ENCODE measurements around the gene PRKCA.
"Not testable (repeated sequence)": the region's sequence is repeated elsewhere in the genome, so short reads cannot be mapped to it uniquely, and the experiment has no call there.

The PRKCA gene

DNA sequence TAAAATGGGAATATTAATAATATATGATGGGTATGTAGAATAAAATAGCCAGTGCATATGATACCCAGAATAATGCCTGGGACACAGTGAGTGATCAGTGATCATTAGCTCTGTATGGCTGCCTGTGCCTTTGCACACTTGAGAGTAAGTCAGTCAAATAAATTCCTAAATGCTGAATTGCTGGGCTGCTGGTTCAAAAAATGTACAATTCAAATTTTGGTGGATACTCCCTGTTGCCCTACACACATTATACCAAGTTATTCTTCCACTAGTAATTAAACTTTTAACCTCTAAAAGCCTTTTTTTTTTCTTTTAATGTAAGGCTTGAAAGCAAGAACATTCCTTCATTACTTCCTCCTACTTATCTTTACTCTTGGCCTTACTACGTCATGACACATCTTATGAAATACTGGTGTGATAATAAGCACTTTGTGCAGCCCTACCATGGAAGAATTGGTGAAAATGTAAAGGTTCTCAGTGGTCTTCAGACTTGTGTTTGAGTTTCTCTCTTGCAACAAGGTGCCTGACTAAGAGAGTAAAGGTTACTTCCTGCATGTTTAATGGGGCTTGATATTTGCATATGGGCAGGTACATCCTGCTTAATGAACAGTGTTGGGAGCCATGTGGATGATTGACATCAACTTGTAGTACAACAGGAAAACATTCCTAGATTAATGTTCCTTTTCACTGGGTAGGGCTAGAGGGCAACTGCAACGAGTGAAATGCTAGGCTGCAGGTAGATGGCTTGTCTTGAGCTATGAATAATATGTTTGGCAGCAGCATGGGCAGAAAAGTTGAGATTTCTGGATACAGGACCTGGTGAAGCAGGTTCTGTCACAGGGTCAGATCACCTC is 84.3 kb downstream of the PRKCA start:
- DNase-seq (ENCODE audit: low spot score), result no peak

DNA sequence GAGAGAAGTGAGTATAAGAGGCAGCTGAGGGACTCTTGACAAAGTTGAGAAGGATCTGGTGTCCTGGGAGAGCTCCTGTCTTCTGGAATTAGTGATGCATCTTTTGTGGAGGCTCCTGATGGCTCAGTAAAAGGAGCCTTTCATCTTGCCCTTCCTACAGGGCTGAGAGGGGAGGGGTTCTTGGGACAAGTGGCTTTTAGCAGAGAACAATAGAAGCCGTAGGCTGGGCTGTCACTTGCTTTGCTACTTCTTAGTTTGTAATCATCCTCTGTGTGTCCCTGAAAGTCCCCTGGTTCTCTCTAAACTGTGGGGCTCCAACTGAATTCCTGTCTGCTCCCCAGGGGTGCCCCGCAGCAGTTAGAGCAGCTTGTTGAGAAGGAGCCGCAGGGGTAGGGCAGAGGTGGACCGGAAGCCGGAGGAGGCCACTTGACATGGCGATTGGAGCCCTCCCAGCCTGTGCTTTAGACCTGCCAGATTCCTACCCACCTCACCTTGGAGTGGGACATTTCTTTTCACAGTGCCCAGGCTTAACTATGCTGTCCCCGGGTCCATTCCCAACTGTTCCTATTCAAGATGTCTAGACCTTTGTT is 85.1 kb downstream of the PRKCA start:
- no peak for DNase-seq (ENCODE audit: low spot score)

DNA sequence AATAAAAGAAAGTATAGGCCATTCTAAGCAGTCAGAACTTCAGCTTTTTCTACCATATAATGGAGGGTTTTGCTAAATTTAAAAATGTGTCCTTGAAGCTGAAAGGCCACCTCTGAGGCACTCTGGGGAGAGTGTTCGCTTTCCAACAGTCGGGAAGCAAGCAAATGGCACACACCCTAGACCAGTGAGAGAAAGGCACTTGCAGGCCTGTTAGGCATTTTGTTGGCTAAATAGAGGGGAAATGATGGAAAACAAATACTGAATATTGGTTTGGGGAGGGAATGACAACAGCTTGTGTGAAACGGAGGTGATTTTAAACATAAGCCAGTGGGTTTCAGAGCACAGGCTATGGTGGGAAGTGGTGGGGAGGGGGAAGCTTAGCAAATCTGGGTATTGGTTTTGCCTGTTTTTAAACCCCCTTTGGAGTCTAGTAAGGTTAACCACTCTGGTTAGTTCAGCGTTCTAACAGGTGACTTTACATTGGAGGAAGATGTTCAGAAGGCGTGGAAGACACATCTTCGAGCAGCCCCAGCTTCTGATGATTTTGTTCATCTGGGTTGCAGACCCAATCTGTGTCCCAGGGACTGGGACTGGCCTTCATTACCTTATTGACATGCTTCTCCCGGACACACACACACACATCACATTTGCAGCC is 90.5 kb downstream of the PRKCA start:
- DNase-seq (ENCODE audit: low spot score), result no peak

DNA sequence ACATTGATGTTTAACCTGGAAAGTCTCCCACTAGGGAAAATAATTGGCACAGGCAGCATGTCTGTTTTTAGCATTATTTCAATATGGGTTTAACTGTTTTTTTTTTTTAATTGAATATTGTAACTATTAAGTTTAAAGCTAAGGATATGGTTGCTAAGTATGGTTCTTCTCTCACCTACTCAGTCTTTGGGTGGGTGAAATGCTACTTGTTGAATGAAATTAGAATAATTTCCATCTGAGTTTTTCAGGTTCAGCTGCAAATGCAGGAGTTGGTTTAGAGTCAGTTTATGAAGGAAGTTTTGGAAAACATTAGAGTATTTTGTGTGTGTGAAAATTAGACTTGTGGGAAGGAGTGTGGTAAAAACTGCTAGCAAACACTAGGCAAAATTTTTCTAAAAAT is 93.5 kb downstream of the PRKCA start:
- no peak for DNase-seq (ENCODE audit: low spot score)

DNA sequence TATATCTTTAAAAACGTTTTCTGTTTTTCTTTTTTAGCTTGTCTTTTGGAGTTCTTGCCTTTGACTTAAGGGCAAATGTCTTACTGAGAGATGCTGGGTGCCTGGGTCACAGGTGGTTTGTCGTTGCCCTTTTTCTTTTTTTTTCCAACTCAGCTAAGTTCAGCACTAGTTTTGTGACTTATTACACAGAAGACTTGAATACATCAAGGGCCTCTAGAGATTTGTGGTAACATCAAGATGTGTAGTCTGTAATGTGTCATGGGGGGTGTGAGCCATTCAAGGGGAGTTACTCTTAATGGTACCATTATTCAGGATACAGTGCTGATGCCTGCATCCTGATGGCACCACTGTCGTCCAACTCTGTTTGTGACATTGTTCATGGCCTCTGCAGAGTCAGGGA is 95.1 kb downstream of the PRKCA start:
- peak; percentile 27 for DNase-seq (ENCODE audit: low spot score)

DNA sequence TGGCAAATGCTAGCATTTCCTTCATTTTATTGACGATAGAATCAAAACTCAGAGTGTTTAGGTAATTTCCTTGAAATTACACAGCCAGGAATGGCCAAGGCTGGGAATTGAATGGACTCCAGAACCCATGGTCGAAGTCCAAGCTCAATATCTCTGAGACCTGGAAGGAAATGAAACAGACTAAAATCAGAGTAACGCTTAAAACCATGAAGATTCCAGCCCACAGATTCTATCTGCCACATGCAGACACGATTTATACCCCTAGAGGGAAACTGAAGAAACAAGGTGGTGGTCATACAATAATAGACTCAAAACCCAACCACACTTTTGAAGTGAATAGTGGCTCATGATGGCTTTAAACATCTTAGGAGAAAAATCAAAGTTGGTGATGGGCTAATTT is 95.6 kb downstream of the PRKCA start:
- DNase-seq (ENCODE audit: low spot score), result no peak

DNA sequence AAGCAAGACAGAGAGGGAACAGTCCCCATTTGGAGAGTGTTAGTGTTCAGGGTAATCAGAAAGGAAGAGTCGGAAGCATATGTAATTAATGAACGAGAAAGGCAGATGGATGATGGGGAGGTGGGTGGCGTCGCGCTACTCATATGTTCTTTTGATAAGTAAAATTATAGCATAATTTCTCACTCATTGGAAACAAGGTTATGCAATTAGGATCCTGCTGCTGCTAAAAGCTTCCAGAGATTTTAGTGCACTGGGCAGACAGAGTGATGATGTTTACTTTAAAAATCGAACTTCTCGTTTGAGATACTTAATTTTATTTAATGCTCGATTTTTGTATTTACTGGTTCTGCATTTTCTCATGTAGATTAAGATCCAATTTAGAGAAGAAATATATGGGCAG is 96.2 kb downstream of the PRKCA start:
- DNase-seq (ENCODE audit: low spot score), result no peak

DNA sequence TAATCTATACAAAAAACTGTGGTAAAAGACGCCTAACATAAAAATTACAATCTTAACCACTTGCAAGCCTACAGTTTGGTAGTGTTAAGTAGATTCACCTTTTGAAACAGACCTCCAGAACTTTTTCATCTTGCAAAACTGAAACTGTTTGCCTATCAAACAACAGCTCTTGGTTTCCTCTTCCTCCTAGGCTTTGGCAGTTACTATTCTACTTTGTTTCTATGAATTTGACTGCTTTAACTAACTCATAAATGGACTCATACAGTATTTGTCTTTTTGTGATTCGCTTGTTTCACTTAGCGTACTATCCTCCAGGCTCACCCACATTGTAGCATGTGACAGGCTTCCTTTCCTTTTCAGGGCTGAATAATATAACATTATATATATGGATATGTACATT is 97.0 kb downstream of the PRKCA start:
- peak; percentile 53 for DNase-seq (ENCODE audit: low spot score)

DNA sequence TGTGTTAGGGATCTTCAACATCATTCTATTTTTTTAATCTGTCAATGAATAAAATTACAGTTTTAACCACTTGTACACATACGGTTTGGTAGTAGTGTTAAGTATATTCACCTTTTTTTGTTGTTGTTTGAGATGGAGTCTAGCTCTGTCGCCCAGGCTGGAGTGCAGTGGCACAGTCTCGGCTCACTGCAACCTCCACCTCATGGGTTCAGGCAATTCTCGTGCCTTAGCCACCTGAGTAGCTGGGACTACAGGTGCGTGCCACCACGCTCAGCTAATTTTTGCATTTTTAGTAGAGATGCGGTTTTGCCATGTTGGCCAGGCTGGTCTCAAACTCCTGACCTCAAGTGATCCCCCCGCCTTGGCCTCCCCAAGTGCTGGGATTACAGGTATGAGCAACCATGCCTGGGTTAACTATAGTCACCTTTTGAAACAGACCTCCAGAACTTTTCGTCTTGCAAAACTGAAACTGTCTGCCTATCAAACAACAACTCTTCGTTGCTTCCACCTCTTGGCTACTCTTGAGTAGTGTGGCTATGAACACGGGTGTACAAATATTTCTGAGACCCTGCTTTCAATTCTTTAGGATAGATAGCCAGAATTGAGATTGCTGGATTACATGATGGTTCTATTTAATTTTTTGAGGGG is 97.8 kb downstream of the PRKCA start:
- not testable (repeated sequence) for DNase-seq (ENCODE audit: low spot score)

DNA sequence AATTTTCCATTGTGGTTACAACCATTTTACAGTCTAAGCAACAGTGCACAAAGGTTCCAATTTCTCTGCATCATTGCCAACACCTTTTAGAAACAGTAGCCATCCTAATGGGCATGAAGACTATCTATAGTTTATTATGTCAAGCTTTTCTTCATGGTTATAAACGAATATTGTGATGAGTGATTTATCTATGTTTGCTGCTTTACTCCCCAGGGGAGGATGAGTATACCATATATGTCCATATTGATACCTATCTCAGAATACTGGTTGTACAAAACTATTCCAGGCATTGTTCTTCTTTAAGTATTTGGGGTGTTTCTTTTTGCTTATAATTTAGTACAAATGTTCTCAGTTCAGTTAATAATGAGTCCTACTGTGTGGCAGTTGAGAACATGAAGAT is 98.3 kb downstream of the PRKCA start:
- no peak for DNase-seq (ENCODE audit: low spot score)

DNA sequence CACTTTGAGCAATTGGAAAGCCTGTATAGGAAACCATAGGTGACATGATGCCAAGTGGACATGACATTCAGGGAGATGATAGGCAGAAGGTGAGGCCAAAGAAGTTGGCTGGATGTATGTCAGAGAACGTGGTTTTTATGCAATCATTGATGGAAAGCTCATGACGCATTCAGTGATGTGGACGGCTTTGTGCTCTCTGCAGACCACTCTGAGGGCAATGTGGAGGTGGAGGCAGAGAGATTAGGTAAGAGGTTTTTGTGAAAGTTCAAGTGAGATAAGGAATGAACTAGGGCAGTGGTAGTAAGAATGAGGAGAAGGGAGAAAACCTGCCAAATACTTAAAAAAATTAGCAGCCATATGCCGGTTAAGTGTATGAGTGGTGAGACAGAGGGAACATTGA is 99.0 kb downstream of the PRKCA start:
- no peak for DNase-seq (ENCODE audit: low spot score)

DNA sequence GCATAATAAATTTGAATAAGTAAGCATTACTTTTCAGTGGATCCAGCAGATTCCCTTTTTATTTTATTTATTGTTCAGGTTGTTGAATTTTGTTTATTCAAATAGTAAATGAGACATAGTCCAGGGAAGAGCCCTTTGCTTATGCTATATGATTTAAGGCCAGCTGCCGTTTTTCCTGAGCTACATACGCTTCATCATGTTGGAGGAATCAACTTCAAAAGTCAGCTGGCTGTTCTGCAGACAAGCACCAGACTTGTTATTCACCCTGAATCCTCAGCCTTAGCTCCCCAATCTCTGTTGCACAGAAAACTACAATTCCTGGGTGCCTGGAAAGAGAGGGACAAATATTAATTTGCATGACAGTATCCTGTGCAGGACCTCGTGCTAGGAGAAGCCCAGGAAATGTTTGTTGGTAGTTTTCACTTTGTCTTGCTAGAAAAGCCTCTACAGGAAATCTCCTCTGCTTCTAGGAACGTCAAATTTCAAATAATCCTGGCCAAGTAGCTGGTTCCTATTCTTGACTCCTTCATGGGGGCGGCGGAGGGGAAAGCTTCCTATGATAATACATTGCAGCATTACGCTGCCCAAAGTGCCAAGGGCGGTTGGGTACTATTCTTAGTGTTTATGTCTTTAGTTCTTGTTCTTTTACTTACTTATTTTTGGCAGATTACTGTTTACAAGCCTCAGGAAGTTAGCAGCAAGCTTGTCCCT is 101.6 kb downstream of the PRKCA start:
- peak; percentile 14 for DNase-seq (ENCODE audit: low spot score)

DNA sequence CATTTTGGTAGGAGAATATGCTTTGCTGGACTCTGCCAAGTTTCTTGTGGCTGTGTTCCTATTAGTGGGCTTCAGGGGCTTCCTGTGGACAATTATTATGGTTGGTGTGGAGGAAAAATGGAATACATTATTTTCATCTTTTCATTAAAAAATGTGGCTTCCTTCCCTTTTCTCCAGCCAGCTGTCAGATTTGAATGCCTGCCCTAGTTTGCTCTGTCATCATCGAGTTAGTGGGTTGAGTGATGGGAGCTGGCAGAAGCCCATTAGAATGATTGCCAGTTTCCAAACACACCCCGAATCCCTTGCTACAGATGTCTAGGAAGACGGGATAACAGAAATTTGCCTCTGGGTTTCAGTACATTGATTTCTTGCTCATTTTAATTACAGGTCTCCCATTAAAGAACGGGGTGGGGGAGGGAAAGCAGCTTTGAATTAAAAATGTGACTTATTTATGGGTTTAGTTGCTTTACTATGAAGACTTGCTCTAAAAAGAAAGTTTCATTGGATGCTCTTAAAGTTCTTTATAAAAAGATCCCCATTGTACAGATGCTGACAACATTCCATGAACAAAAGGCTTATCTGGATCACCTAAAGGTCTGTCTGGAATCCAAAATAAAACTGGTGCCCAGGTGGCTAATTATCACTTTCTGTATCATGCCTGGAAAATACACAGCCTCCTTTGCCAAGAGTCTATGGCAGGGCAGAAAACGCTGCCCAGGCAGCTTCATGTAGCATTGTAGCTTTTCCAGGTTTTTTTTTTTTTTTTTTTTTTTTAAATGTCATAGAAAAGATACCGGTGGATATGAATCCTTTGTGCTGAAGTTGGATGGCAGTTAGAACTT is 103.6 kb downstream of the PRKCA start:
- DNase-seq (ENCODE audit: low spot score), result no peak

DNA sequence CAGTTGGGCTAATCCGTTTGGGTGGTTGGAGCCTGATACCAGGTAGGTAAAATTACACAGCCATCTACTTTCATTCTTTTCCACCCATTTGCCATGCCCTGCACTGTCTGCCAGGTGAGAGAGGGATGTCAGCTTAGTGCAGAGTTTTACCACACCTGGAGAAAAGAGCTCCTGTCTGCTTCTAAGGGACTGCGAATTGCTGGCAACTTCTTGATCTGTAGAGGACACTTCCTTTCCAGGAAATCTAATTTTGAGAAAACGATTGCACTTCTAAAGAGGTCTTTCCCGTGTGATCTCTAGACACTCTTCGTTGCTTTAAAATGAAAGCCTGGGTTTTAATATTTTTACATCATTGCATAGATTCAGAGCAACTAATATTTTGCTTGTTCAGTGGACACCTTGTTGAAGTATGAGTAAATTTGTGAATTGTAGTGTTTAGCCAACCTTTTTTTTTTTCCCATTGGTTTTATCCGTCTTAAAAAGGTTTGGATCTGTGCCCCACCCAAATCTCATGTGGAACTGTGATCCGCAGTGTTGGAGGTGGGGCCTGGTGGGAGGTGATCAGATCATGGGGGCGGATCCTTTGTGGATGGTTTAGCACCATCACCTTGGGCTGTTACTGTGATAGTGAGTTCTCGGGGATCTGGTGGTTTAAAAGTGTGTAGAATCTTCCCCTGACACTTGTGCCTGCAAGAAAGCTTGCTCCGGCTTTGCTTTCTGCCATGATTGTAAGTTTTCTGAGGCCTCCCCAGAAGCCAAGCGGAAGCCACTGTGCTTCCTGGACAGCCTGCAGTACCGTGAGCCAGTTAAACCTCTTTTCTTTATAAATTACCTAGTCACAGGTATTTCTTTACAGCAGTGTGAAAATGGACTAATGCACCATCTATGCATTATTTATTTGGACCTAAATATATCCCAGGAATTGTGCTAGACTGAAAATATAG is 104.6 kb downstream of the PRKCA start:
- DNase-seq (ENCODE audit: low spot score), result peak; percentile 50

DNA sequence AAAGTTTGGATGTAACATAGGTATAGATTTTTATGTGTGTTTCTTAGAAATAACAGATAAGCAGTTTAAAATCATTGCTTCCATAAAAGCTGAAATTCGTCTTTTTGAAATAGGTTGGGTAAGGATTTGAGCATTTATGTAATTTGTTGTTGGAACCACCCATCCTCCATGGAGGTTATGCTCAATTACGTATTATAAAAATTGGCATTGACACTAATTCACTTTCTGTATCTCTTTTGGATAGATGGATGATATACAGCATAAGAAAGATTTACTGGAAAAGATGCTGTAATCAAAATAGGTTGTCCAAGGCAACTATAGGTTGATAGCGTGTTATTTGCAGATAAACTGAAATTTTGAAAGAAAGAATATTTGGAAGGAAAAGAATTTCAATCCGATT is 105.5 kb downstream of the PRKCA start:
- no peak for DNase-seq (ENCODE audit: low spot score)

DNA sequence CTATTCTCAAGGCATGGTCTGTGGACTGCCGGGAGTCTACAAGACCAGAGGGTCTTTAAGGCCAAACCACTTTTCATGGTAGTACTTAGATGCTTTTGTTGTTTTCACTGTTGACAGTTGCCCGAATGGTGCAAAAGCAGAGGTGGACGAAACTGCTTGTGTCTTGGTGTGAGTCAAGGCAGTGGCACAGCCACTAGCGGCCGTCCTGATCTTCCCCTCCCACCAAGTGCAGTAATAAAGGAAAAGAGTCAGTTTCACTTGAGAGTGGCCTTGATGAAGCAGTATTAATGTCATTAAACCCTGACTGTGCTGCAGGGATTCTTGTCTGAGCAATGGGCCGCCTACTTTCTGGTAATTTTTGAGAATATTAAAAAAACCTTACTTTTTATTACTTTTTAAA is 109.1 kb downstream of the PRKCA start:
- DNase-seq (ENCODE audit: low spot score), result no peak

DNA sequence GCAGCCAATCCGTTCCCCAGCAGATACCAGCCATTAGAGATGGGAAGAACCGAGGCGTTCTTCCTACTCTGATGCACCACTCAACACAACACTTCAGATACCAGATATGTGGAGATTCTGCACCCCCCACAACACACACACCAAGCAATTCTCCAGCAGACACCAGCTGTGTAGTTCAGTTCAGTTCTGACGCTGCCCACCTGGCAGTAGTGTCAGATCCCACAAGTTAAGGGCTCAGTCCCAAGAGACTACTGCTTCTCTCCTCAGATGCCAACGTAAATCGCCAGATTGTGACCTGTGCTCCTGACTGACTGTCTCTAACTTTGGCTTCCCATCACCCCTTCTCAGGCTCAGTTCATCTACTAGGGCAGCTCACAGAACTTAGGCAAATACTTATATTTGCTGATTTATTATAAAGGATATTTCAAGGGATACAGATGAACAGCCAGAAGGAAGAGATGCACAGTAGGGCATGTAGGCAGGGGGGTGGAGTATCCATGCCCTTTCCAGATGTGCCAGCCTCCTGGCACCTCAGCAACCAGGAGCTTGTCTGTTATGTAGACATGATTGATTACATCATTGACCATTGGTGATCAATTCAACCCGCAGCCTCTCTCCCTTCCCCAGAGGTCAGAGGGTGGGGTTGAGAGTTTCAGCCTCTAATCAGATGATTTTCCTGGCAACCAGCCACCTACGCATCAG is 110.6 kb downstream of the PRKCA start:
- DNase-seq (ENCODE audit: low spot score), result no peak

DNA sequence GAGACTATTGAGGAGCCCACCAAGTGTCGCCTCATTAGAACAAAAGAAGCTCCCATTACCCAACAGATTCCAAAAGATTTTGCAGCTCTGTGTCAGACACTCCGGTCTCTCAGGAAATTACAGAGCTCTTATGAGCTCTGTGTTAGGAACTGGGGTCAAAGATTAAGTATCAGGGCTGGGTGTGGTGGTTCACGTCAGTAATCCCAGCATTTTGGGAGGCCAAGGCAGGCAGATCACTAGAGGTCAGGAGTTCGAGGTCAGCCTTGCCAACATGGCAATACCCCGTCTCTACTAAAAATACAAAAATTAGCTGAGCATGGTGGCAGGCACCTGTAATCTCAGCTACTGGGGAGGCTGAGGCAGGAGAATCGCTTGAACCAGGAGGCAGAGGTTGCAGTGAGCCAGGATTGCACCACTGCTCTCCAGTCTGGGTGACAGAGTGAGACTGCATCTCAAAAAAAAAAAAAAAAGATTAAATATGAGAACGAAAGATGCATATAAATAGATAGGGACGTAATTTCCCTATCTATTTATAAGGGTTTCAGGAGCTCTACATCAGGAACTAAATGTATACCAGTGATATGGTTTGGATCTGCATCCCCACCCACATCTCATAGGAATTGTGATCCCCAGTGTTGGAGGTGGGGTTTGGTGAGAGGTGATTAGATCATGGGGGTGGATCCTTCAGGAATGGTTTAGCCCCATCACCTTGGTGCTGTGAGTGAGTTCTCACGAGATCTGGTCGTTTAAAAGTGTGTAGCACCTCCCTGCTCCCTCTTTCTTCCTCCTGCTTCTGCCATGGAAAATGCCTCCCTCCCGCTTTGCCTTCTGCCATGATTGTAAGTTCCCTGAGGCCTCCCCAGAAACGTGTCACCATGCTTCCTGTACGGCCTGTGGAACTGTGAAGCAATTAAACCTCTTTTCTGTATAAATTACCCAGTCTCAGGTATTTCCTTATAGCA is 111.4 kb downstream of the PRKCA start:
- no peak for DNase-seq (ENCODE audit: low spot score)
